GM12878 (cell line): ENCODE results near the gene FOS. TPM values are rescaled to one million over a fixed set of nuclear protein-coding genes. Genes with fewer than 3 reads are reported as not detected.
"Not testable (repeated sequence)": the region's sequence is repeated elsewhere in the genome, so short reads cannot be mapped to it uniquely, and the experiment has no call there.

ENCODE experiments used
- ATAC-seq: fragments of 200-7000 bp; cut with Tn5 transposase; 3 replicates; pipeline ENCODE4 v1.9.1; 2020; ENCODE audit warnings: mild to moderate bottlenecking, moderate library complexity
- BruUV-seq: library from RNA; stranded (reverse); fragments of 400-500 nt; replicated peaks from 2 replicates; lab custom pipeline; 2021; lab: Mats Ljungman, UMichigan
- CTCF ChIA-PET: fragments of 300-600 bp; sonication (Branson Sonifier 250); formaldehyde crosslinking; extraction: SDS; loops from one replicate; lab custom pipeline; 2021; ENCODE audit warnings: inconsistent platforms; lab: Yijun Ruan, JAX
- POLR2A ChIA-PET: fragments of 350-600 bp; formaldehyde crosslinking; extraction: SDS; loops from one replicate; lab custom pipeline; 2021; ENCODE audit warnings: inconsistent platforms; lab: Charles Lee
- RAD21 ChIA-PET: fragments of 300-600 bp; sonication (Branson Sonifier 250); formaldehyde crosslinking; loops from one replicate; lab custom pipeline; 2023; ENCODE audit warnings: antibody characterized with exemption; ENCODE audit not compliant: unreplicated experiment; lab: Charles Lee
- SMC1A ChIA-PET: fragments of 300-600 bp; sonication (Branson Sonifier 250); formaldehyde crosslinking; loops from one replicate; lab custom pipeline; 2023; ENCODE audit not compliant: unreplicated experiment, uncharacterized antibody; lab: Charles Lee
- DNase-seq: peaks from one replicate; pipeline ENCODE4 v3.0.0-alpha.2; 2011; ENCODE audit warnings: low read depth, low spot score
- FAIRE-seq: peaks from 3 replicates; lab custom pipeline; 2011; peaks lifted over from hg19 to GRCh38; lab: Jason Lieb, UNC
- H2AFZ ChIP-seq: 2 replicates; pipeline ENCODE4 v1.6.0; 2011; ENCODE audit warnings: low read depth, low read length, control low read depth; ENCODE audit not compliant: control insufficient read depth
- H3K27ac ChIP-seq: 2 replicates; pipeline ENCODE4 v1.5.1; 2011; ENCODE audit warnings: control low read depth; ENCODE audit not compliant: control insufficient read depth, insufficient read depth
- H3K27me3 ChIP-seq, 2 experiments: replicated peaks in 1 of 2; 2 replicates each; pipeline versions ENCODE4 v1.6.0 to v1.6.1; 2011; ENCODE audit warnings: low read length in 1 of 2; ENCODE audit not compliant: control insufficient read depth in 2 of 2, insufficient read depth in 2 of 2
- H3K36me3 ChIP-seq, 2 experiments: 2 replicates each; pipeline ENCODE4 v1.5.1; 2011; ENCODE audit warnings: low read length in 1 of 2; ENCODE audit not compliant: control insufficient read depth in 2 of 2, insufficient read depth in 2 of 2
- H3K4me1 ChIP-seq: 2 replicates; pipeline ENCODE4 v1.6.1; 2011; ENCODE audit warnings: mild to moderate bottlenecking, low read length, moderate library complexity, mixed read lengths; ENCODE audit not compliant: control insufficient read depth, insufficient read depth
- H3K4me2 ChIP-seq: 2 replicates; pipeline ENCODE4 v1.6.0; 2011; ENCODE audit warnings: control low read depth; ENCODE audit not compliant: control insufficient read depth, insufficient read depth
- H3K4me3 ChIP-seq: fragments of 200-600 bp; sonication (generic); 2 replicates; pipeline ENCODE4 v1.5.1; 2016
- H3K79me2 ChIP-seq: 2 replicates; pipeline ENCODE4 v1.6.0; 2011; ENCODE audit warnings: low read length; ENCODE audit not compliant: control insufficient read depth, insufficient read depth
- H3K9ac ChIP-seq: 2 replicates; pipeline ENCODE4 v1.8.0; 2011; ENCODE audit warnings: low read length, control low read depth, mixed read lengths; ENCODE audit not compliant: control insufficient read depth, insufficient read depth
- H3K9me3 ChIP-seq: replicated peaks from 3 replicates; pipeline ENCODE4 v1.5.1; 2011; ENCODE audit warnings: mild to moderate bottlenecking, low read length; ENCODE audit not compliant: control insufficient read depth, insufficient read depth
- H4K20me1 ChIP-seq: 2 replicates; pipeline ENCODE4 v1.6.0; 2011; ENCODE audit not compliant: control insufficient read depth, insufficient read depth
- ASH2L ChIP-seq: fragments of 300-600, 200-600 bp; sonication (generic); IDR thresholded peaks from 2 replicates; pipeline ENCODE4 v1.6.1; 2017; ENCODE audit warnings: low read depth, mild to moderate bottlenecking, borderline replicate concordance
- ATF2 ChIP-seq: IDR thresholded peaks from 2 replicates; pipeline ENCODE4 v1.6.1; 2012; ENCODE audit warnings: low read length, inconsistent platforms
- BRCA1 ChIP-seq: IDR thresholded peaks from 2 replicates; pipeline ENCODE4 v1.6.1; 2011; ENCODE audit warnings: low read depth, low read length, improper control_type of control experiment
- MAX ChIP-seq: IDR thresholded peaks from 2 replicates; pipeline ENCODE4 v1.6.1; 2012; ENCODE audit warnings: low read depth, low read length, improper control_type of control experiment
- MYC ChIP-seq: IDR thresholded peaks from 2 replicates; pipeline ENCODE4 v1.6.1; 2011; ENCODE audit warnings: mild to moderate bottlenecking, low read length, moderate library complexity, inconsistent platforms; ENCODE audit not compliant: insufficient read depth, insufficient replicate concordance, insufficient read length, severe bottlenecking
- NFIC ChIP-seq: IDR thresholded peaks from 2 replicates; pipeline ENCODE4 v1.6.1; 2012; ENCODE audit warnings: low read depth, mild to moderate bottlenecking, inconsistent platforms, low read length, moderate library complexity
- RAD51 ChIP-seq: fragments of 450-650 bp; IDR thresholded peaks from 2 replicates; pipeline ENCODE4 v1.6.1; 2016; ENCODE audit warnings: moderate library complexity, mild to moderate bottlenecking, inconsistent platforms
- SKIL ChIP-seq: fragments of 450-650 bp; IDR thresholded peaks from 2 replicates; pipeline ENCODE4 v1.6.1; 2017; ENCODE audit warnings: mild to moderate bottlenecking, low read depth, inconsistent platforms; ENCODE audit not compliant: poor library complexity, severe bottlenecking
- SMAD1 ChIP-seq: fragments of 450-650 bp; IDR thresholded peaks from 2 replicates; pipeline ENCODE4 v1.6.1; 2018; ENCODE audit warnings: mild to moderate bottlenecking, low read depth; ENCODE audit not compliant: partially characterized antibody
- WGBS: methylation state at CpG from one replicate; pipeline ENCODE4 v1.1.6; 2016; ENCODE audit warnings: low lambda C conversion rate; ENCODE audit not compliant: insufficient replicate concordance, insufficient coverage; ENCODE audit errors: missing lambda C conversion rate; 5-methylcytosine and 5-hydroxymethylcytosine counted together
- in situ Hi-C: fragments of 300-500 bp; cut with MboI; formaldehyde crosslinking; loops from 9 replicates; pipeline ENCODE4 v1.14.3; 2018; ENCODE audit warnings: mixed read lengths
- intact Hi-C: fragments of 100-400 bp; cut with micrococcal nuclease; formaldehyde crosslinking; loops from one replicate; pipeline ENCODE4 v1.14.2; 2022; ENCODE audit not compliant: unreplicated experiment
- polyA plus RNA-seq, 11 experiments: library from polyadenylated mRNA; depleted of rRNA in 4 of 11; unstranded in 6 of 11; stranded (reverse) in 5 of 11; fragments of >200 nt; fragmentation: Nextera tagmentation in 4 of 11; fragmentation: Illumina TruSeq in 1 of 11; extraction: Ambion mirVana in 4 of 11; extraction: Trizol in 1 of 11; gene quantifications; 1 replicate in 1 of 11; 2 replicates in 10 of 11; pipeline versions ENCODE4 v1.2.1 to v1.2.3, GENCODE V29; 2011 to 2016; ENCODE audit warnings: inconsistent platforms in 2 of 11, missing spikeins in 2 of 11, low read depth in 1 of 11
- total RNA-seq, 4 experiments: library from RNA; depleted of rRNA in 3 of 4; stranded (reverse); fragments of >200 nt in 3 of 4; fragmentation: Illumina TruSeq in 1 of 4; extraction: Trizol in 1 of 4; gene quantifications; 2 replicates each; pipeline versions ENCODE4 v1.2.1 to v1.2.3, GENCODE V29; 2013 to 2021

FOS gene
- total and polyA plus RNA-seq, 10 of the 15 experiments (the other 5 are each of a cell fraction or from before 2014, with no cell fraction given) = 0.02 to 0.95 (median 0.38) TPM

- no peak for TF ChIP-seq SMAD1
- TF ChIP-seq SKIL = no peak
- TF ChIP-seq MYC = no peak
- TF ChIP-seq ATF2 = no peak
- TF ChIP-seq RAD51 = no peak
- TF ChIP-seq NFIC = no peak
- no peak for TF ChIP-seq MAX
- TF ChIP-seq BRCA1 = no peak
- TF ChIP-seq ASH2L = no peak
- ChIA-PET SMC1A (interaction anchor here (1.5 kb wide), 1 partner anchor 12 kb away, joined by 4 read pairs; no protein-coding TSS in a partner anchor), POLR2A (interaction anchor here (1.1 kb wide), 1 partner anchor 9 kb away, joined by 3 read pairs; no protein-coding TSS in a partner anchor), RAD21 (no interaction called here), CTCF (no interaction called here)
- ATAC-seq = no peak
- Histone ChIP-seq H2AFZ (no peak overlapping the region), H3K9me3 (no peaks in the 10 kb centered on the region), H3K9ac (no peak overlapping the region), H3K27me3 (no peaks in the 10 kb centered on the region), H3K27ac (no peak overlapping the region), H3K4me1 (peaks cover 21% of the 10 kb centered on the region), H3K4me3 (no peak overlapping the region), H3K79me2 (no peaks in the 10 kb centered on the region), H3K4me2 (no peak overlapping the region), H3K36me3 (no peaks in the 10 kb centered on the region), H4K20me1 (no peaks in the 10 kb centered on the region)
- in situ Hi-C loops = no loop called here
- intact Hi-C loops = loop anchor here (5.0 kb wide), 1 partner anchor 97 kb away; no protein-coding TSS in a partner anchor
- FAIRE-seq = no peak
- DNase-seq = no peak
- 76% methylated on average over 18 of the region's 19 CpGs for WGBS
- BruUV-seq = no TSS peak
These were observed 44.2 kb upstream of the FOS start for GRCh38 chr14:75234173-75235115.

GRCh38 chr14:75235198-75235597 lies 43.4 kb upstream of the FOS start:
- BruUV-seq, H3K9me3 ChIP-seq, CTCF ChIA-PET, DNase-seq, H3K27ac ChIP-seq, H3K36me3 ChIP-seq, H3K27me3 ChIP-seq, H2AFZ ChIP-seq, in situ Hi-C loops, ATAC-seq, H3K4me2 ChIP-seq, H4K20me1 ChIP-seq, H3K9ac ChIP-seq, intact Hi-C loops, FAIRE-seq, H3K4me3 ChIP-seq, H3K79me2 ChIP-seq: not testable (repeated sequence)
- SMC1A ChIA-PET = interaction anchor here (1.5 kb wide), 1 partner anchor 13 kb away, joined by 4 read pairs; no protein-coding TSS in a partner anchor
- 58% methylated on average over 7 of the region's 7 CpGs for WGBS
- H3K4me1 ChIP-seq = peaks cover 13% of the 10 kb centered on the region
- RAD21 ChIA-PET = interaction anchor here (0.8 kb wide), 1 partner anchor 31 kb away, joined by 4 read pairs; no protein-coding TSS in a partner anchor
- POLR2A ChIA-PET = interaction anchor here (1.1 kb wide), 1 partner anchor 10 kb away, joined by 3 read pairs; no protein-coding TSS in a partner anchor
